ENCODE results near the gene MBNL3.

DNA sequence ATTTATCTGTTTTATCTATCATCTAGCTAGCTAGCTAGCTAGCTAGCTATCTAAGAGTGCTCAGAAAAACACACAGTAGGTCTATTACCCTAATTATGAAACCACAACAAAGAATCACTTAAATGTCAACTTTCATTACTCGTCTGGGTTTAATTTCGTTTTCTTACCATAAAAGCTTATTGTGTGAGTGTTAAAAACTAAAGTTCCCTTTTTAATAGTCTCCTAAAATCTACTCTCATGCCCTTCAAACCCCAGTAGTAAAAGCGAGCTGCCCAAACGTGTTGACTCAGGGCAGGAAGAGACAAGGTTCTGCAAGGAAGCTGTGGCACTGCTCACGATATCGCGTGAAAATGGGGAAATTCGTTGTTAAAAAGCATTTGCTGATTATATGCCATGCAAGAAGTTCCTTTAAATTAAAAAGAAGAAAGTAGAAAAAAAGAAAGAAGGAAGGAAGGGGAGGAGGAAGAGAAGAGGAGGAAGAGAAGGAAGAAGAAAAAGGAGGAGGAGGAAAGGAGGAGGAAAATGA lies 595 bp downstream of the MBNL3 start:
- TF ChIP-seq, protein P1, sequence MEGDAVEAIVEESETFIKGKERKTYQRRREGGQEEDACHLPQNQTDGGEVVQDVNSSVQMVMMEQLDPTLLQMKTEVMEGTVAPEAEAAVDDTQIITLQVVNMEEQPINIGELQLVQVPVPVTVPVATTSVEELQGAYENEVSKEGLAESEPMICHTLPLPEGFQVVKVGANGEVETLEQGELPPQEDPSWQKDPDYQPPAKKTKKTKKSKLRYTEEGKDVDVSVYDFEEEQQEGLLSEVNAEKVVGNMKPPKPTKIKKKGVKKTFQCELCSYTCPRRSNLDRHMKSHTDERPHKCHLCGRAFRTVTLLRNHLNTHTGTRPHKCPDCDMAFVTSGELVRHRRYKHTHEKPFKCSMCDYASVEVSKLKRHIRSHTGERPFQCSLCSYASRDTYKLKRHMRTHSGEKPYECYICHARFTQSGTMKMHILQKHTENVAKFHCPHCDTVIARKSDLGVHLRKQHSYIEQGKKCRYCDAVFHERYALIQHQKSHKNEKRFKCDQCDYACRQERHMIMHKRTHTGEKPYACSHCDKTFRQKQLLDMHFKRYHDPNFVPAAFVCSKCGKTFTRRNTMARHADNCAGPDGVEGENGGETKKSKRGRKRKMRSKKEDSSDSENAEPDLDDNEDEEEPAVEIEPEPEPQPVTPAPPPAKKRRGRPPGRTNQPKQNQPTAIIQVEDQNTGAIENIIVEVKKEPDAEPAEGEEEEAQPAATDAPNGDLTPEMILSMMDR (IDR thresholded peaks at IDR 0.05; ENCODE audit: low read length): no peak
- TF ChIP-seq EZH2phosphoT487 (IDR thresholded peaks at IDR 0.05; ENCODE audit: low read length): no peak

Measured in MM.1S (cell line).